GM18511 (cell line): Measurements from ENCODE around the gene PRR3.
A peak's percentile ranks its signal among the peaks of the same experiment; 100 is the strongest.

Experiments
- ATAC-seq: cut with Tn5 transposase; IDR thresholded peaks from one replicate; pipeline ENCODE4 v1.9.1; 2021; ENCODE audit warnings: mild to moderate bottlenecking, moderate library complexity; ENCODE audit not compliant: unreplicated experiment

The PRR3 gene

DNA sequence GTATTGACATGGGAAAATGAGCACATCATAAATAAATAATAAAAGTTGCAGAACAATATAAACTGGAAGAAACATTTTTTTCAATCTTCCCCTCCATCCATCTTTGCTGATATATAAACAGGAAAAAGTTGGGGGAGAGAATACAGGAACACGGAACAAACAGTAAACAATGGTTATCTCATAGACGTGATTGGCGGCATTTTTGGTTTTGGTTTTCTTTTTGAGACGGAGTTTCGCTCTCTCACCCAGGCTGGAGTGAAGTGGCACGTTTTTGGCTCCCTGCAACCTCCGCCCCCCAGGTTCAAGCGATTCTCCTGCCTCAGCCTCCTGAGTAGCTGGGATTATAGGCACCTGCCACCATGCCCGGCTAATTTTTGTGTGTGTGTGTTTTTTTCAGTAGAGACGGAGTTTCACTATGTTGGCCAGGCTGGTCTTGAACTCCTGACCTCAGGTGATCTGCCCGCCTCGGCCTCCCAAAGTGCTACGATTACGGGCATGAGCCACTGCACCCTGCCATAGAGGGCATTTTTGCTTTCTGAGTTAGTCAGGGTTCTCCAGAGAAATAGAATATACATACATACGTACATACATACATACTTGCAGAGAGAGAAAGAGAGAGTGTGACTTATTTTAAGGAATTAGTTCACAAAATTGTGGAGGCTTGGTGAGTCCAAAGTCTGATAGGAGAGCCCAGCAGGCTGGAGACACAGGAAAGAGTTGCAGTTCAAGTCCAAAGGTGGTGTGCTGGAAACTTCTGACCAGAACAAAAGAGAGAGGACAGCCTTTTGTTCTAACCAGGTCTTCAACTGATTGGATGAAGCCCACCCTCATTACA is 23.4 kb upstream of the PRR3 start:
- ATAC-seq: no peak

DNA sequence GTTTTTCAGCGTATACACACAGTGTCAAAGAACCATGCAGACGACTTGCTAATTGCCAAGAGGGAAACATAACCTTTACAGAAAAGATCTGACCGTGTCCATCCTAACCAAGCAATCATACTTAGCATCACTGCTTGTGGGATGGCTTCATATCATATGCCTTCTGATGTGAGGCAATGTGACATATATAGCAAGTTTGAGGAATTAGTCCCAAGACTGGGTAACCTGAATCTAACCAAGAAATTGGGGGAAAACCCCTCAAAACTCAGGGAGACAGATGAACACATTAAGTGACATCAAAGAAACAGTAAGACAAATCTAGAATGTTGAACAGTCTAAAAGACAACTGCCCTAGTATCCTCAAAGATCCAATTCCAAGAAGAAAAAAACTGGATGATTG is 19.2 kb upstream of the PRR3 start:
- ATAC-seq: no peak

DNA sequence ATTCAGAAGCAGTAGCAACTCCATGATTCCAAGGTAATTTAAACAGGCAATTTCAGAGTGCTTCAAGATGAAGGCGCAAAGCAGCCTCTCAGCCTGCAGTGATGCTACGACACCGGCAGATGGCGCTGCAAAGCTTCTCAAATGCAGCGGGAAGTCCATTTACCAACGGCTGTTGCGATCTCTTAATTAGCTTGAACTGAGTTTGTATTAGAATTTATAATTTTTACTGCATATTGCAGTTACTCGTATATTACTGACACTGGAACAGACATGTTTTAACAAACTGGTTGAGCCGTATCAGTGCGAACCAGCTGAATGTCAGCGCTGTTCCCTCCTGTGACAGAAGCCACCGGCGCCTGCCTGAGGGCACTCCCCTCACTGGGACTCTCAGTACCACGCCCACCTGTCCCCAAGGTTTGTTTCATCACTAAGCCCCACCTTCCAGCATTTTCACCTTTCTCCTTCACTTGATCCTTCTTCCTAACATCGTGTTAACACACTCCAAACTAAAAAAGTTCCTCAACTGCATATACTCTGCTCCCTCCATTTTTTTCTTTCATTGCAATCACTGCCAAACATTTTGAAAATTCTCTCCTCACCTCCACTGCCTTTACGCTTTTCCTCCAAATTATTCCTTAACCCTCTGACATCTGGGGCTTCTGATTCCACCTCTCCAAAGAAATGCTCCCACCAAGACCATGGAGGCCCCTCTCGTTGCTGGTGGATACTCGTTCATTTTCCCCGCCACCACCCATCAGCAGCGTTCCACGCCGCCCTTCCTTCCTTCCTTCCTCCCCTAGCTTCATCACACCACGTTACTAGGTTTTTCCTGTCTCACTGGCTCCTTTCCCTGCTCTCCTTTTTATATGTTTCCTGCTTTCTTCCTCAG is 15.3 kb upstream of the PRR3 start:
- ATAC-seq: no peak

DNA sequence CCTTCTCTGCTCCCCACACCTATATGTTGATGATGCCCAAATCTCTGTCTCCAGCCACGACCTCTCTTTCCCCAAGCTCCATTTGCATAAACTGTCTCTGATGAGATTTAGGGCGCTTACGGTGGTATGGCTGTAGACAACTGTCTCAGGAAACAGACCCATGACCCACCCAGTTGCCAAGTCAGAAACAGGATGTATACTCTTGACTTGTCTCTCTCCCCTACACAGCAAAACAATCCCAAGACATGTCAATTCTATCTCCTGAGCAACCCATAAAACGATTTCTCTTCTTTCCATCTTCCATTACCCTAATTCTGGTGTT is 14.7 kb upstream of the PRR3 start:
- ATAC-seq: no peak

DNA sequence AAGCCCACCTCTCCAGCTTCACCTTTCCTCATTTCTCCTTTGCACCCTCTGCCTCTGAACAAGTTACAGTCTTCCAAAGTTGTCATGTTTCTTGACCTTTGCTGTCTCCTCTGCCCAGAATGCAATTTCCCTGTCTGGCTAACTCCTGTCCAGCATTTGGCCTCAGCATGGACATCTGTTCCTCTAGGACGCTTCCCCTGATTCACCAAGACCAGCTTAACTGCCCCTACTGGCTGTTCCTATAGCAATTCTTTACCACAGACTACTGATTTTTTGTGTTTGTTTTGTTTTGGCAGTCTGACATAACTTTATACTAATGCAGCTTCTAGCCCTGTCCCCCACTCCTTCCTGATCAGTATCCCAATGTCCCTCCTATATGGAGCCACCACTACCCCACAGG is 14.2 kb upstream of the PRR3 start:
- no peak for ATAC-seq

DNA sequence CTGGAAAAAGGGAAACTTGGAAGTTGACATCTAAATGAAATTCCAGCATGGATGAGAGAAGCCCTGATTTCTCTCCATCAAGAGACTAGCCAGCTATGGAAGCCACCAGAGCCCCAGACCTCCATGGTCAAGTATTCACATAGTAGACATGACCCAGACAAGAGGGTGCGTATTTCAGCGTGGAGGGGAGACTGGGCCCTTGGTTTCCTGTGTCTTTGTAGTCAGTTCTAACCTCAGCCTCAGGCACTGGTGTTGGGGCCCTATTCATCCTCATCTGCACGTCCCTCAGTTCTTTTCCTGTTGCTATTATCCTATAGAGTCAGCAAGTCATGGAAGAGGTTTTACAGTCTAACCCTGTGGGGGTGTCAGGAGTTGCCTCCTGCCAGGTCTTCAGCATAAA is 13.3 kb upstream of the PRR3 start:
- ATAC-seq: no peak

DNA sequence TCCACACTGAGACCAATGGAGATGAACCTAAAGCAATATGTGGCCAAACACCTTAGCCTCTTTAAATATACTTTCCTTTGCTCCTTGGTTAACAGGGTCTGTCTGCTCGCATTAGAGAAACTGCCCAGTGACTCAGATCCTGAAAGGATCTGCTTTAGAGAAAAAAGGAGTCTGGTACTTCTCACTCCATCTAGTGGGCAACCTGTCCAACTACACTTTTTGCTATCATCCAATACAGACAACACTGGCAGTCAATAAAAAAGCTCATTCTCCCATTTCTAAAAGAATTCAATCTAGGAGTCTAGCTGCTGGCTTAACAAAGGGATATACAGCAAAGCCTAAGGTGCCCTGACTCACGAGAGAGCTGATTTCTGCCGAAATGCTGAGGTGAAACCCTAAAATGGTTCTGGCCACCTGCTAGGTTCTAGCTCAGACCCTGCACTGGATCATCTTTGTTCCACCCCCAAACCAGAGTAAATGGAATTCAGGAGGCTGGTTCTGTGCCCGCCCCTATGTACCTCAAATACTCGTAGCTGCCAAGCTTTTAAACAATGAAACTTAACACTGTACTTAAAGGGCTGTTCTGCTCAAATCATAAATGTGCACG is 12.3 kb upstream of the PRR3 start:
- ATAC-seq: no peak

DNA sequence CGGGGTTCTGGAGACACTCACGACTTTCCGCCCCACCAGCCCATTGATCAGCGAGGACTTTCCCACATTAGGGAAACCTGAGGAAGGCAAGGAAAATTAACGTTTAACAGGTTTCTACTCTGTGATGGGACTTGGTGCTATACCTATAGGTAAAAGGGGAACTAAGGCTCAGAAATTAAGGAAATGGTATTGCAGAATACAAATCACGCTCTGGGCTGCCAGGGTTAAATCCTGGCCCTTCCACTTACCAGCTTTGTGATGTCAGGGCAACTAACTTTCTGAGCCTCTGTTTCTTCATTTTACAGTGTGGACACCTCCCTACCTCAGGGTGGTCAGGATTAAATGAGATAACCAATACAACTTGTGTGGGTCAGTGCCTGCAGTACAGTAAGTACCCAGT is 9.6 kb upstream of the PRR3 start:
- no peak for ATAC-seq

DNA sequence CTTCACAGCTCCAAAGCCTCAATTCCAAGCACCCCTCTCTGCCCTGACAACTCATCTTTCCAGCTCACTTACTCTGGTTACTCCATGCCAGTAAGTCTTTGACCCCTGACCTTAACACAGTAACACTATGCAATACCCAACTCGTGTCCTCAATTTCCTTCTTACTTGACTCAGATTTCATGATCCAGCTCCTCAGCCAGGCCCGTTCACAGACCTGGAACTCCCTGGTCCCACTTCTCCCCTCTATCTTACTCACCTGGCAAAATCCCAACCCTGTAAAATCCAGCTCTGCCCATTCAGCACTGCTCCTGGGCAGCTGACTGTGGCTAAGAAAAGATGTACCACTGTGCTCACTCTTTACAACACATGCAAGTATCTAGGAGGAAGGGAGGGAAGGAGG is 8.7 kb upstream of the PRR3 start:
- no peak for ATAC-seq

DNA sequence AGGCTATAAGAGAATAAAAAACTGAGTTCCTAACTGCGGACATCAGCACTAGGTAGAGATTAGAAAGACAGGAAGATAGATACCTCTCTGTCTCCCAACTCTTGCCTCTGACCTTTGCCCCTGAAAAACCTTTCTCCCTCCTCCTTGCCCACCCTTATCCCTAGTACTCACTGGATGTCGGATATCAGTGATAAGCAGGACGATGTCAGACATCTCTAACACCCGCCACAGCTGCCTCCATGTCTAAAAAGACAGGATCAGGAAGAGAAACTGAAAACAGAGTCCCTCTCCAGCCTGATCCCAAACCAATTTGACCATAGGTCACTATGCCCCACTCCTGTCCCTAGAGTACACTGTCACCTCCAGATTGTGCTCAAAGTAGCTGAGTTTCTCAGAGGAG is 2.7 kb upstream of the PRR3 start:
- ATAC-seq: no peak

DNA sequence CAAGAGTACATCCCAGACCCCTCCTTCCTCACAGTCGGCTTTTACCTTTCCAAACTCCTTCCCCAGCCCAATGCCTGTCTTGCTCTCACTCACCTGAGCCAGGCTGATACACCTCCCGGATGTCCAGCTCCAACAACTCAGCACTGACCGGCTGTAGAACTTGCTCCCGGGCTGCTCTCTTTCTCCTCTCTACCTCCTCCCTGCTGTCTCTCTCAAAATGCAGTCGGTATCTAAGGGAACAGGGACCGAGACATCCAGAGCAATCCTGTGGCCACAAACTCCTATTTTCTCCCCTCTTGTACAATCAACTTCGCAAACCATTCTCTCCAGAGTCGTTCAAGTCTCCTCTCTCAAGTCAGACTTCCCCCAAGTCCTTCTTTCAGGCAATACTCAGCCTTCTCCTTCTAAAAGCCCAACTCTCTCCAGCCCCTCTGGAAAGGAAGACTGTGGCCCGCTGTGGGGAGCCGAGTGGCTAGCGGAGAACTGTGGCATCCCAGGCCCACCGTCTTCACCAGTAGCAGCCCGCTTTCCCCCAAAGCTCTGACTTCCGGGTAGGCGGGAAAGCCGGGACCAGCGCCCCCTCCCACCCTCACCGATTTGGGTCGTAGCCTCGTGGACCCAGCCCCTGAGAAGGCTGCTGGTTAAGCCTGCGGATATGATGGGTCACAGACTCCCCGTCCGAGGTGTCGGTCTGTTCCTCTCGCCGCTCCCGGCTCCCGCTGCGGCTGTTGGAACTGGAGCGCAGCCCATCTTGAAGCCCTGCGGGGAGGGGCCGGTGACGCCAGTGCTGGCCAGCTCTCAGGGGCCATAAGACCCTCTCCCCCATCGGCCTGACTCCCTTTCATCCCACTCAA is 1.9 kb upstream of the PRR3 start:
- no peak for ATAC-seq

DNA sequence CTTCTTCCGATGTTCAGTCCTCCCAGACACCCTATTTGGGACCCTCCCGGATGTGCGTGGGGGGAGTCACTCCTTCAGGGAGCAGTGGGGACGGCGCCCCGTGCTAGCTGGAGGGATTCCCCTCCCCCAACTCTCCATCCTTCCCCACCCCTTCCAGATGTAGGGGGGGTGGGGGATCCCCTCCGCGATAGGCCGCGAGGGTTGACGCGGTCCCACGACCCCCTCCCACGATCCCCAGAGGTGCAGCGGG is 1.4 kb upstream of the PRR3 start:
- no peak for ATAC-seq

DNA sequence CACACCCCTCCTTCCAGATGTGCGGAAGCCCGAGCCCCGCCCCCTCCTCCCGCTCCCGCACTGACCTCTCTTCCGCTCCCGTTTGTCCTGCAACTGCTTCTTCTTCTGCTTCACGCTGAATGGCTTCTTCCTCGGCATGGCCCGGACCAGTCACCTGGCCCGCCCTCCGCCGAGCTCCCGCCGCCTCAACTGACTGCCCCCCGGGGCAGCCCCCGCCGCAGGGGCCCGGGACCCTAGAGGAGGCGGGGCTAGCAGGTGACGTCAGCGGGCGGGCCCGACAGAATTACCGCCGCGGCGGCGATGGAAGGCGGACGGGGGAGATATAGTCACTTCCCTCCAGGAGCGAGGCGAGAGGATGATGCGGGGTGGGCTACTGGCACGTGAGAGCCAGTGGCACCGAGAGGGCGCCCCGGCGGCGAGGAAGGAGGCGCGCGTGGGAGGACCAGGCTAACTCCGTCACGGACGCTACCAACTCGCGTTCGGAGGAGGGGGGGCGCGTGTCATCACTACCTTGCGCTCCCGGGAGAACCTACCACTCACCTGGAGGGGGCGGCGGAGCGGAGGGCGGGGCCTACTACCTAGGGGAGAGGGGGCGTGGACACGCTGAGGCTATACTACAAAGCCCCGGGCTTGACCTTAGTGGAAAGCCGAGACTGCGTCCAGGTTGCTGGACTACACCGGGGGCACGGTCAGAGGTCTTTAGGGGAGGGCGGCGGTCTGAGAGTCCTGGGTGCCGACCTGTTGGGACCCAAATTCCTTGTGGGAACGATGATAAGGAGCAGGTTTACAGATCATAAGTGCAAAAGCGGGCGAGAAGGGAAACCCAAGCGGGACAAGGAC is 809 bp upstream of the PRR3 start, which contains the start of gene GNL1:
TSS of gene GNL1 (minus strand) at position 424 of the 840 bp plus-strand sequence. CDS start at position 138, 286 bp downstream.
- ATAC-seq: peak; percentile 86

DNA sequence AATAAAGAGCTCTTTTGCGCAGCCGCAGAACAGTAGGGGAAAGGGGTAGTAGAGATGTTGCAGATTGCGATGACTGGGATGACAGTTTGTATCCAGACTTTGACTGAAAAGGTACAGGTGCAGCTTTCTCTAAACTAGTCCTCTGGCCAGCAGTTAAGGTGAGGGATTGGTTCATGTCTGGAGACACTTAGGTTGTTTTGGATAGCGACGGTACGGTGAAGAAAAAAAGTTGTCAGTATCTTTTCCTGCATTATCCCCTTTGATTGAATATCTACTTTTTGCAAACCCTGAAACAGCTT is 537 bp downstream of the PRR3 start:
- no peak for ATAC-seq

DNA sequence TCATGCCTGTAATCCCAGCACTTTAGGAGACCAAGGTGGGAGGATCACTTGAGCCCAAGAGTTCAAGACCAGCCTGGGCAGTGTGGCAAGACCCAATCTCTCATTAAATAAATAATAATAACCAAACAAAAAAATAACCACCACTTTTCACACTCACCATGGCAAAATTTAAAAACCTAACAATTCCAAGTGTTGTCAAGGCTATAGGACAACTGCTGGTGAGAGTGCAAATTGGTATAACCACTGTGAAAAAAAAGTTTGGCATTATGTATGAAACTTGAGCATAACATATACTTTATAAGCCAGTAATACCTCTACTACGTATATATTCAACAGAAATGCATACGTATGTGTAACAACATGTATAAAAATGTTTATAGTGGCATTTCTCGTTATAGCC is 3.8 kb downstream of the PRR3 start:
- ATAC-seq: no peak

DNA sequence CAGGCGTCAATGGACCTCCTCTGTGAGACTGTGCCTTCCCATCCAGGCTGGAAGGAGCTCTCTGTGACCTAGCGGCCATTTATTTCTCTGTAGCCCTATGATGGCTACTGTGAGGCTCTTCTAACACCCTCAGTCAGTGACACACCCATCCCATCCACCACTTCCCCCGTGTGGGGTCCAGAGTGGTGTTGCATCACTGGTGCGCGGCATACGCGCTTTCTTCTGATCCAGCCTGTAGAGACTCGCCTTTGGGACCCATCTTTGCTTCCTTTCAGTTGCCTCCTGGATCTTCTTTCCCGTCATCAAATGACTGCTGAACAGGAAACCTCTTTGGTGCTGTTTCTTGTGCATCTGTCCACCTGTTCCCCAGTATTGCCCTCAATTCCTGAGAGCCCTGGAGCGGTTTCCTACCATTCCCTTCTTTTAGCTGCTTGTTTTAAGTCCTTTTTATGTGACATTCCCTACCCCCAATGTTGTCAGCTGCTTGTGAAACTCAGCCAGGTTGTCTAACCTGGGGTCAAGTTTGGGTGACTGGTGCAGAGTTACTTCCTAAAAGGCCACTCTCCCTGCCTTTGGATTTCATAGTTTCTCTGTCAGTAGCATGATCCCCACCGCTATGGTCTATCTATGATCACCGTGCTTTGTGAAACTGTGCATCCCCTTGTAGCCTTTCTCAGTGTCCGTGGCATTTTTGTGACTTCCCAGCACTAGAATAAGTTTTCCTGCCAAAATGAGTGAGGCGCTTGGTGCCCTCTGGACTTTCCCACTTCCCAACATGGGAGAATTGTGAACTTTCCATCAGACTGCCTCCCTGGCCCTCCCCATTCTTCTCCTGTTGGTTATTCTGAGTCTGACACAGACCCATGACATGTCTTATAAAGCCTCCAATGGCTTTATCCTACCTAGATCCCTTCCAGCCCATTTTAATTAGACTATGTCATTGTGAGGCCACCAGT is 5.7 kb downstream of the PRR3 start:
- ATAC-seq: no peak

DNA sequence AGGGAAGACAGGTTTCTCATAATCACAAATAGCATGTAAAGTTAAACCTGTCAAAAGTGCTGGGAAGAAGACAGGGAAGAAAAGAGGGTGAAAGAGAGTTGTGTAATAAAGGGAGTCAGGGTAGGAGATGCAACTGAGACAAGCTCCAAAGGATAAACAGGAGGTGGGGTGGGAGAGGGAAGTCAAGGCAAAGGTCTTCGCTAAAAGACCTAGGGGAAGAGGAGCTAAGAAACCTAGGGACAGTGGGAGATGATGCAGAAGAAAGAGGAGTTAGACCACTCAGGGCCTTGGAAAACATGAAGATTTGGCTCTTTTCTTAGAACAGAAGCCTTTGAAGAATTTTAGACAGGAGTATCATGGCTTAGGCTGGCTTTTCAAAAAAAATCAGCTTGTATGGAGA is 7.0 kb downstream of the PRR3 start:
- ATAC-seq: no peak

DNA sequence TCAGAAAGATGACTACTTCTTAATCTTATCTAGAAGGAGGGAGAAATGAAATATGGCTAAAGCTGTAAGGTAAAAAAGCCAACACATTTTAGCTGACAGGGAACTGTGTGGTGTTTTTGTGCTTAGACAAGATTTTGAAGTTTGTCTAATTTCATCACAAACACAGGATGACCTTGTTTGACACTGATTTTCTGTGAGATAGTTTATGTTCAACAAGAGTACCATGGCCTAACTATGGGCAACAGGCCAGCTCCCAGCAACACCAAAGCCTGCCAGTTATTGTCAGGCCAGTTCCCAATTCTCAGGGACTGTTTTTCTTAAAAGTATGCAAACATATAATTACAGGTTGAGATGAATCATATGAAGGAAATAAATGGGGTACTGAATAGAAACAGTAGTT is 8.7 kb downstream of the PRR3 start:
- no peak for ATAC-seq

DNA sequence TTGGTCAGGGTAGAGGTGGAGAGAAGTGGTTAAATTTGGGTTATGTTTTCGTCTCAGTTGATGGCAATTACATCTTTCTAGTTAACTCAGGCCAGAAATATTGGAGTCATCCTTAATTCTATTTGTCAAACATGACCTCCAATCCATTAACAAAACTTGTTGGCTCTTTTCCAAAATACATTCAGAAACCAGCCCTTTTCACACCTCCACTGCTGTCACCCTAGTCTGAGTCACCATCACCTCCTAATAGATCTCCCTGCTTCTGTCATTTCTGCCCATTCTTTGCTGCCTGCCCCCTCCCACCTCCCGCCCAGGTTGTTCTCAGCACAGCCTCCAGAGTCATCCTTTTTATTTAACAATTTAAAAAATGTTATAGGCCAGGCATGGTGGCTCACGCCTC is 11.2 kb downstream of the PRR3 start:
- ATAC-seq: no peak
